ENCODE data around the gene PGAM1.

GRCh38 chr10:97399843-97400545 is 26.0 kb upstream of the PGAM1 start:
- TF ChIP-seq CTCF (IDR thresholded peaks at IDR 0.05; ENCODE audit: poor library complexity, severe bottlenecking): no peak
- no peak for TF ChIP-seq TAF1 (IDR thresholded peaks at IDR 0.05; ENCODE audit: low read depth)
- no peak for TF ChIP-seq RAD21 (conservative IDR thresholded peaks at IDR 0.05)
- no peak for TF ChIP-seq SMC3 (conservative IDR thresholded peaks at IDR 0.05; ENCODE audit: poor library complexity)
- TF ChIP-seq REST (IDR thresholded peaks at IDR 0.05; ENCODE audit: borderline replicate concordance): no peak
- no peak for TF ChIP-seq POLR2AphosphoS5 (IDR thresholded peaks at IDR 0.05)
- TF ChIP-seq EP300 (conservative IDR thresholded peaks at IDR 0.05; ENCODE audit: poor library complexity, severe bottlenecking): no peak

Data from neural cell (in vitro differentiated cells).